ENCODE results near the gene MRPL2. TPM values are rescaled to one million over a fixed set of nuclear protein-coding genes. Genes with fewer than 3 reads are reported as not detected.
A peak's percentile ranks its signal among the peaks of the same experiment; 100 is the strongest.
"Not testable (repeated sequence)": the region's sequence is repeated elsewhere in the genome, so short reads cannot be mapped to it uniquely, and the experiment has no call there.

Gene MRPL2
- total RNA-seq, 1 donor from 2014 or later = 59.3 TPM

- peak; percentile 97 for DNase-seq (ENCODE audit: low spot score)
These were observed 5.6 kb downstream of the MRPL2 start, which contains the start of gene CUL7 for GRCh38 chr6:43053545-43054205. CUL7 (minus strand) TSS chr6:43053851; CDS start chr6:43052788, 1,063 bp downstream.

GRCh38 chr6:43052842-43053544, 6.2 kb downstream of the MRPL2 start:
- DNase-seq (ENCODE audit: low spot score) = no peak

GRCh38 chr6:43052225-43052841, 6.9 kb downstream of the MRPL2 start:
- DNase-seq (ENCODE audit: low spot score) = no peak

GRCh38 chr6:43050981-43051380, 8.3 kb downstream of the MRPL2 start:
- DNase-seq (ENCODE audit: low spot score) = no peak

GRCh38 chr6:43047998-43048397, 11.2 kb downstream of the MRPL2 start:
- DNase-seq (ENCODE audit: low spot score) = no peak

GRCh38 chr6:43045371-43045930, 13.8 kb downstream of the MRPL2 start:
- DNase-seq (ENCODE audit: low spot score) = no peak

GRCh38 chr6:43043310-43043709, 15.9 kb downstream of the MRPL2 start:
- DNase-seq (ENCODE audit: low spot score) = no peak

- DNase-seq (ENCODE audit: low spot score) = not testable (repeated sequence)
These were observed 17.8 kb downstream of the MRPL2 start for GRCh38 chr6:43041475-43041874.

- DNase-seq (ENCODE audit: low spot score) = no peak
These were observed 18.5 kb downstream of the MRPL2 start for GRCh38 chr6:43040542-43041257.

GRCh38 chr6:43038727-43039126, 20.5 kb downstream of the MRPL2 start:
- no peak for DNase-seq (ENCODE audit: low spot score)

- no peak for DNase-seq (ENCODE audit: low spot score)
These were observed 21.5 kb downstream of the MRPL2 start for GRCh38 chr6:43037706-43038105.

GRCh38 chr6:43037197-43037596, 22.0 kb downstream of the MRPL2 start:
- DNase-seq (ENCODE audit: low spot score) = no peak

GRCh38 chr6:43036712-43037111, 22.5 kb downstream of the MRPL2 start:
- no peak for DNase-seq (ENCODE audit: low spot score)

GRCh38 chr6:43035495-43036194, 23.6 kb downstream of the MRPL2 start:
- DNase-seq (ENCODE audit: low spot score) = no peak

- no peak for DNase-seq (ENCODE audit: low spot score)
These were observed 25.1 kb downstream of the MRPL2 start for GRCh38 chr6:43034190-43034525.

GRCh38 chr6:43033496-43034189, 25.6 kb downstream of the MRPL2 start:
- DNase-seq (ENCODE audit: low spot score) = no peak

- DNase-seq (ENCODE audit: low spot score) = no peak
These were observed 26.9 kb downstream of the MRPL2 start for GRCh38 chr6:43032326-43032725.

GRCh38 chr6:43029120-43029519, 30.1 kb downstream of the MRPL2 start:
- no peak for DNase-seq (ENCODE audit: low spot score)

- DNase-seq (ENCODE audit: low spot score) = no peak
These were observed 32.9 kb downstream of the MRPL2 start for GRCh38 chr6:43026365-43026764.

GRCh38 chr6:43024436-43024835, 34.8 kb downstream of the MRPL2 start:
- DNase-seq (ENCODE audit: low spot score) = no peak

All from mesenteric fat pad (tissue), 1 donor.